ENCODE results near the gene SND1. TPM values are rescaled to one million over a fixed set of nuclear protein-coding genes. Genes with fewer than 3 reads are reported as not detected.
A peak's percentile ranks its signal among the peaks of the same experiment; 100 is the strongest.

SND1 gene
- total and polyA plus RNA-seq, 2 donors (not counting 1 experiment from before 2014, with no cell fraction given): 44.4 to 165 TPM

DNA sequence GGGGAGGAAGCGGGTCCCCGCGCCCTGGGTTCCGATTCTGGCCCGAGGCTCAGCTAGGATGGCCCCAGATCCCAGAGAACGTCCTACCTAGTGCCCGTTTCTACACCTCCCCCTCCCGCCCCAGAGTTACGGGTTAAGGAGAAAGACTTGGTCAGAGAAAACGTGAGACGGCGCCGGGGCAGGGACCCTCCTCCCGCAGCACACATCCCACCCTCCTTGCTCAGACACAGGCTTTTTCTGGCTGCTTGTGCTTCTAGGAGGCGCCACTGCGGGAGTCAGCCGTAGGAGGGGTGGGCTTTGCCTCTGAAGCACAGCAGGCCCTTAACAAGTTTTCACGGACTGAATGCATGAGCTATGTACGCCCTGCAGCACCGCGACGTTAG lies 484.2 kb downstream of the SND1 start:
- peaks cover 16% of the 10 kb centered on the region for H3K4me1 Mint-ChIP-seq
- peaks cover 0 to 13% (median 0%) of the 10 kb centered on the region in 3 donors for H3K9me3 ChIP-seq (ENCODE audit: control extremely low read depth in 1 of 3, control insufficient read depth in 2 of 3, insufficient read depth in 1 of 3, low read length in 2 of 3)
- H3K4me3 Mint-ChIP-seq: peak overlapping the region; percentile 84
- H3K27ac Mint-ChIP-seq: no peak overlapping the region
- DNase-seq: no peak
- peak overlapping the region; percentile 95 for H2AFZ ChIP-seq (ENCODE audit: insufficient read depth, low read depth, low read length, poor library complexity, severe bottlenecking)
- POLR2A ChIA-PET: interaction anchor here (1.8 kb wide), 1 partner anchor 74 kb away, joined by 4 read pairs; no protein-coding TSS in a partner anchor
- H3K27ac ChIP-seq (ENCODE audit: low read length in 2 of 2): no peak overlapping the region
- peaks cover 17 to 22% of the 10 kb centered on the region in 2 donors for H3K4me1 ChIP-seq (ENCODE audit: control insufficient read depth in 2 of 2, insufficient read depth in 2 of 2, low read length in 2 of 2)
- H3K9me3 Mint-ChIP-seq (ENCODE audit: insufficient read depth): no peaks in the 10 kb centered on the region
- intact Hi-C loops (cut with micrococcal nuclease): loop anchor here (1.0 kb wide), 1 partner anchor 42 kb away; no protein-coding TSS in a partner anchor
- peak overlapping the region; percentile 98 for H3K4me2 ChIP-seq (replicated peaks; ENCODE audit: low read depth, low read length, poor library complexity, severe bottlenecking)
- H3K79me2 ChIP-seq (ENCODE audit: control insufficient read depth, insufficient read depth, low read length): no peaks in the 10 kb centered on the region
- H3K9ac ChIP-seq (ENCODE audit: low read length): peak overlapping the region; percentile 68
- peaks cover 0 to 38% (median 17%) of the 10 kb centered on the region in 4 experiments for H3K27me3 ChIP-seq (replicated peaks in 1 of 4; ENCODE audit: control extremely low read depth in 1 of 4, control insufficient read depth in 3 of 4, insufficient read depth in 4 of 4, low read length in 3 of 4)
- no peaks in the 10 kb centered on the region for H4K20me1 ChIP-seq (ENCODE audit: control insufficient read depth, insufficient read depth, low read length, poor library complexity, severe bottlenecking)
- CTCF ChIA-PET: interaction anchor here (0.7 to 6.6 kb wide), 34 partner anchors 9 to 431 kb away, joined by 3 to 180 read pairs (median 6); no protein-coding TSS in a partner anchor
- H3K36me3 ChIP-seq (replicated peaks in 1 of 2; ENCODE audit: control extremely low read depth in 1 of 2, control insufficient read depth in 1 of 2, extremely low read depth in 1 of 2, insufficient read depth in 2 of 2, low read length in 1 of 2): no peaks in the 10 kb centered on the region
- H3K27me3 Mint-ChIP-seq: peaks cover 35% of the 10 kb centered on the region
- ATAC-seq (ENCODE audit: low read depth): no peak
- H3K4me3 ChIP-seq (ENCODE audit: control extremely low read depth in 1 of 5, extremely low read depth in 1 of 5, insufficient read depth in 1 of 5, low read depth in 2 of 5, low read length in 4 of 5): peak overlapping the region; percentile 21 to 70 (median 65)
- 7% methylated on average over 8 of the region's 22 CpGs for WGBS (ENCODE audit: insufficient coverage)
- no peak for TF ChIP-seq CTCF (IDR thresholded peaks at IDR 0.05)

DNA sequence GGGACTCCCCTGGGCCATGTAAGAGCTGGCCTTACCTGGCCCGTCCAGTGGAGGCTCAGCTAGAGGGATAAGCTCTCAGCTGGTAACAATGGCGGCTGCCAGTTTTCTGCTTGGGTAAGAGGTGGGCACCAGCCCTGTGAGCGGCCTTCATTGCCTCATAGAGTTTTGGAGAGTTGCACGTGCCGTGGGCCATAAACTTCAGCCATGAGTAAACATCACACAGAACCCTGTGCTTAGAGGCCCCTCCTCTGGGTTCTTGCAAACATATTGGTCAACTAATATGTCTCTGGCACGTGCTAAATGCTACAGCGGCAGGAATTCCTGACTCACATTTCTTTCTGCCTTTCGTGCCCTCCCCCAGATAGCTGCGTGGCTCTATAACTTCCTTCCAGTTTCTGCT lies 485.2 kb downstream of the SND1 start:
- WGBS (ENCODE audit: insufficient coverage): 37% methylated on average over 8 of the region's 9 CpGs
- CTCF ChIA-PET: interaction anchor here (1.0 to 6.6 kb wide), 6 partner anchors 8 to 428 kb away, joined by 4 to 180 read pairs (median 22); no protein-coding TSS in a partner anchor
- intact Hi-C loops (cut with micrococcal nuclease): no loop called here
- Histone ChIP-seq H3K4me3 (ENCODE audit: control extremely low read depth in 1 of 5, extremely low read depth in 1 of 5, insufficient read depth in 1 of 5, low read depth in 2 of 5, low read length in 4 of 5) (no peak overlapping the region), H3K4me2 (replicated peaks; ENCODE audit: low read depth, low read length, poor library complexity, severe bottlenecking) (no peak overlapping the region), H3K36me3 (replicated peaks in 1 of 2; ENCODE audit: control extremely low read depth in 1 of 2, control insufficient read depth in 1 of 2, extremely low read depth in 1 of 2, insufficient read depth in 2 of 2, low read length in 1 of 2) (no peaks in the 10 kb centered on the region), H3K79me2 (ENCODE audit: control insufficient read depth, insufficient read depth, low read length) (no peaks in the 10 kb centered on the region), H3K27me3 (replicated peaks in 1 of 4; ENCODE audit: control extremely low read depth in 1 of 4, control insufficient read depth in 3 of 4, insufficient read depth in 4 of 4, low read length in 3 of 4) (peaks cover 0 to 38% (median 16%) of the 10 kb centered on the region in 4 experiments), H3K27ac (ENCODE audit: low read length in 2 of 2) (no peak overlapping the region), H2AFZ (ENCODE audit: insufficient read depth, low read depth, low read length, poor library complexity, severe bottlenecking) (no peak overlapping the region), H3K9ac (ENCODE audit: low read length) (no peak overlapping the region), H4K20me1 (ENCODE audit: control insufficient read depth, insufficient read depth, low read length, poor library complexity, severe bottlenecking) (no peaks in the 10 kb centered on the region), H3K9me3 (ENCODE audit: control extremely low read depth in 1 of 3, control insufficient read depth in 2 of 3, insufficient read depth in 1 of 3, low read length in 2 of 3) (peaks cover 0 to 13% (median 0%) of the 10 kb centered on the region in 3 donors), H3K4me1 (ENCODE audit: control insufficient read depth in 2 of 2, insufficient read depth in 2 of 2, low read length in 2 of 2) (peaks cover 17 to 22% of the 10 kb centered on the region in 2 donors)
- H3K9me3 Mint-ChIP-seq (ENCODE audit: insufficient read depth): no peaks in the 10 kb centered on the region
- DNase-seq: no peak
- peaks cover 36% of the 10 kb centered on the region for H3K27me3 Mint-ChIP-seq
- POLR2A ChIA-PET: no interaction called here
- H3K4me1 Mint-ChIP-seq: peaks cover 16% of the 10 kb centered on the region
- peak overlapping the region; percentile 50 for H3K4me3 Mint-ChIP-seq
- no peak for ATAC-seq (ENCODE audit: low read depth)
- peak overlapping the region; percentile 26 for H3K27ac Mint-ChIP-seq
- TF ChIP-seq CTCF (IDR thresholded peaks at IDR 0.05): no peak
- no peak for TF ChIP-seq EZH2 (IDR thresholded peaks at IDR 0.05; ENCODE audit: borderline replicate concordance, insufficient read depth, low read depth, low read length, poor library complexity, severe bottlenecking)

Data from B cell (primary cell).